NCI-H1930 (cell line): ENCODE results near the gene AGAP1.
"Not testable (repeated sequence)": the region's sequence is repeated elsewhere in the genome, so short reads cannot be mapped to it uniquely, and the experiment has no call there.

ENCODE experiments used
- DNase-seq, 2 experiments: peaks; one replicate each; lab custom pipeline; 2025; lab: John Stamatoyannopoulos, UW

The AGAP1 gene

DNA sequence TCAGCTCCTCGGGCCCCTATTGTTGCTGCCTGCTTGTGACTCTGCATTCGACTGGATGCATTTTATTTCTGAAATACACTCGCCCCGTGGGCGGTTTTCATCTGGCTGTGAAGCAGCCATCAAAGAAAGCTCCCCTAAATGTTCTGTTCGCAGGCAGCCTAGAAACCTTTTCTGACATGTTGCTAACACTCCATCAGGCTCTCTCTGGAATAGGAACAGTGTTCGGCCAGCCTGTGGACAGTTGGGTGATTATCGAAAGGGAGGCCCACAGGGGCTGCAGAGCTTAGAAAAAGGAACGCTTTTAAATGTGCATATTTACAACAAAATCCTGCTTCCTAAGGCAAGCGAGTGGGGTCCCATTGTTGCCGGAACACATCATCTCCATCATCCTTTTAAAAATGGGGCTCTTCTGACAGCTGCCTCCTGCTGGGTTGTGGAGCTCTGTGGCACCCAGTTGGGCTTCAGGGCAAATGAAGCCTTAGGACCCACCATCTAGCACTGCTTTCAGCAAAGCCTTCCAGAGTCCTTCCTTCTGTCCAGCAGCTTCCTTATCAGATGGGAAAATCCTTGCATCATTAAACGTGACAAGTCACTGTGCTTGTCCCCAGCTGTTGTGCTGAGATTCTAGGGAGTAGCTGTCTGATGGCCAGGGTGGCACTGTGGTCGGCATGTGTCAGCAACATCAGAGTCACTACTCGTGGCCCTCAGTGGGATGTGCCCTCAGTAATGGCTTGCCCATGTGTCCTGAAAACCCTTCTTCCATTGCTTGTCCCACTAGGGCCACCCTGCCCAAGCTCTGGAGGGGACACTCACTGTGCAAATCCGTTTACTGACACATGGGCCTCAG, 571.7 kb downstream of the AGAP1 start:
- DNase-seq = no peak

DNA sequence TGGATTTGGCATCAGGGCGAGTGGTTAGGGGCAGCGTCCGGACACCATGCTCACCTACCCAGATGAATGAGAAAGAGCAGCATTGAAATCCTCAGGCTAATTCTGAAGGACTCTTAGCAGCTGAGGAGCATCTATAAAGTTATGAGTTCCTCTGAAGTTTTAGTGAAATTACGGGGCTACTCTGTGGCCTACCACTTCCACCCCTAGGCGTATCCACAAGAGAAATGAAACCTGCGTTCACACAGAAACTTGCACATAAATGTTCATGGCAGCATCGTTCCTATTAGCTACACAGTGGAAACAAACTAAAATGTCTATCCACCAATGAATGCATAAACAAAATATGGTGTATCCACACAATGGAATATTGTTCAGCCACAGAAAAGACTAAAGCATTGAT, 576.4 kb downstream of the AGAP1 start:
- DNase-seq = no peak

DNA sequence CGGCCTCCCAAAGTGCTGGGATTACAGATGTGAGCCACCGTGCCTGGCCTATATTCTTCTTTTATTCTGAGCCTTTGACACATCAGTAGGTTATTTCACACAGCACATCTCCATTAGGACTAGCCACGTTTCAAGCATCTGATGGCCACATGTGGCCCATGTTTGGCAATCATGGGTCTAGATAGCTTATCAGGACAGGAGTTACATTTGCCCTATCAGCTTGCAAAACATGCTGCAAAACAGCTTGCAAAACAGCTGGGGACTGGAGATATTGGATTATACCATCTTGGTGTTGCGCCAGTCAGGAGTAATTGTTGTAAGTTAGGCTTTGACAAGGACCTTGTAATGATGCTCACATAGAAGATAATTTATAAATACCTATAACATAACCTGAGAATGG, 579.4 kb downstream of the AGAP1 start:
- no peak for DNase-seq

DNA sequence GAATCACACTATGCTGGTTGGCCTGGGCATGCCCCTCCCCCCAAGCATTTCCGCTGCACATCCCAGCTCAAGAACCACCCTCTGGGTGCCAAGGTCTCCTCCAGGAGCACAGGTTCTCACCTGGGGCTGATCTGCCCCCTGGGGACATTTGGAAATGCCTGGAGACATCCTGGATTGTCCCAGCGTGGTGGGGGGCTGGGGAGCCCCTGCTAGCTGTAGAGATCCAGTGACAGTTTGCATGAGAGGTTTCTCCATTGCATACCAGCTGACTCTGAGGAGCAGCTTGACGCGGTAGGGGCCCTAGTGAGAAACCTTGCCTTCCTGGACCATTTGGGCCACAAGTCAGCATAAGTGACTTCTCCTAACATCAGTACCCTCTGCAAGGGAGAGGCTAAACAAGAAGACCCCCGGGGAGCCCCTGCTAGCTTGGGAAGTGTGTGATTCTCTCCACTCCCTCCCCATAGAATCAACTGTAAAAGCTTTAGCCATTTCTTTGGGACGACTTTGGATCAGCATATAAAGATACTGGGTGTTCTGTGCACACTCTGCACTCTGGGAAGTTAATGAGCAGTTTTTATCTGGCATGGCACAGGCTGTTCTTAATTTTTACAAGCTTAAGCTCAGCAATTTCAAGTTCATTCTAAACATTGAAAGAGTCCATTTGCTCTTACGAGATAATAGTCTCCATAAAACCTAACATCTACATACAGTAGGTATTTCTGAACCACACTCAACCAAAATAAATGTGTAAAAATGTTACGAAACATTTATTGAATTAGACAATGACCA, 580.2 kb downstream of the AGAP1 start:
- DNase-seq = no peak

DNA sequence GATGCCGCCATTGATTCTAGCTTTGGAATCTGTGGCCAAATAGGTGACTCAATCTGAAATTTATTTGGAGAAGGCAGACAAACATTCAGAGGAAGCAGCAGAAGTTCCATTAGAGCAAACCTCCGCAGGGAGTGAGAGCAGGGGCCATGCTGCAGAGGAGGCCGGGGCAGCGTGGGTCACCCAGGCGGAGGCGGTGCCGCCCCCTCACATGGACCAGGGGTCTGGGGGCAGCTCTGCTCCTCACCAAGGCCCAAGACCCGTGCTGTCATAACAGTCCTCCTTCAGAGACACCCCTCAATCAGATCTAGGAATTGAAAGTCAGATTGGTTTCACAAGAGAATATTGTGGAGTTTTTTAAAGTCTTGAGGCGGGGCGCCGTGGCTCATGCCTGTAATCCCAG, 582.0 kb downstream of the AGAP1 start:
- DNase-seq = no peak

DNA sequence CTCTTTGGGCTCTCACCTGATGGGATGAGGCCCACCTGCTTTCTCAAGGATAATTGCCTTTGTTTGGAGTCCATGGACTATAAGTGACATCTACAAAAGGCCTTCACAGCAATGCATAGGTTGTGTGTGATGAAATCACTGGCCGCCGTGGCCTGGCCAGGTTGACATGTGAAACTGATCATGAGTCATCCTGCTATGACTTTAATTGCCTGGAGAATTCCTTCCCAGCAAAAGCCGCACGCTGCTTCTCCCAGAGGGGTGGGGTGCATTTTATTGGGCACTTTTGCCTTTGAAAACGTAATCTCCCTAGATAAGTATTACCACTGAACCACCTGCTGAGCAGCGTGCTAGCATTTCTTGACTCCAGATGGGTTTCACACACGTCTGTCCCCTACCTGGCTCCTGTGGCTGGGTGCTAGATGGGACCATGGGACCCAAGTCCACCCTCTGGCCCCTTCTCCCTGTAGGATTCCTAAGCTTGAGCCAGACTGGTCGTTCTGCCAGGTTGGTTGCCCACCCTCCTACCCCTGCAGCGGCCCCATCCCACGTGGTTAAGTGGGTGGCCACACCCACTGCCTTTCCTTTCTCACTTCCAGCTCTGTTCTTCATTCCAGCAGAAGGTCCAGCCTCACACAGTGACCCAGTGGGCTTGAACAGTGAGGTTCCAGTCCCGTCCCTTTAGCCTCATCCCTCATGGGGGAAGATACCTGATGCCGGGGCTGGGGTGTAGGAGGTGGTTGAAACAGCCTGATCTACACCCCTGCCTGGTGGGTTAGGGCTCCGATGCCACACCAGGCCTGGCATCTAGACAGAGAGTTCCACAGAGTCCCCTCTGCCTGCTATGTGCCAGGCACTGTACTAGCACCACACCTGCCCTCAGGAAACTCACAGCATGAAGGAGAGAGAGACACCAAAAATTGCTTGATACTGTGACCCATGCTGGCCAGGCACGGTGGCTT, 584.7 kb downstream of the AGAP1 start:
- no peak for DNase-seq

DNA sequence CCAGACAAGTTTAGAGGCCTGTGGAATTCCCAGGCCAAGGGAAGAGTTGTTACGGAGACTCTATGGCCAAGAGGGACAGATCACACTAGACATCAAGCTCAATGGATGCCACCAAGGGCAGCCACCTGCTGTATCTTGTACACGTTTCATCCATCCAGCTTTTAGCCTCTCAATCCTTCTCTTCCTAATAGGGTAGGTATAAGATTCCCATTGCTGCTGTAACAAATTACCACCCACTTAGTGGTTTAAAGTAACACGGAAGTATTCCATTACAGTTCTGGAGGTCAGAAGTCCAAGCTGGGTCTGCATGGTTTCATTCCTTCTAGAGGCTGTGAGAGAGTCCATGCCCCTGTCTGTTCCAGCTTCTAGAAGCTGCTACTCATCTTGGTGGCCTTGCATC, 586.6 kb downstream of the AGAP1 start:
- DNase-seq = no peak

DNA sequence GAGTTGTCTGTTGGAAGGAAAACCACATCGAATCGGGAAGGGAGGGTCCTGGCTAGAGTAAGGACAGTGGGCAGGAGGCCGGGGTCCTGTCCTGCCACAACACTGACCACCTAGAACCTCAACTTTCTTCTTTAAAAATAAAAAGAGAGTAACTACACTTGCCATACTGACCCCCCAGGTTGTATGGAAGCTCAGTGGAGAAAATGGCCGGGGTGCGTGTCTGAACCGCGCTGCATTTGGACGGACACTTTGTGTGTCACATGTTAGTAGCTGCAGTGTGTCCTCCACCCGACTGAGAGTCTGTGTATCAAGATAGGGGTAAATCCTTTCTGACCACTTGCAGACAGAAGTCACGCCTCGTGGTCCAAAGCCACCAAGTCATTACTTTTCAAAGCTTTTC, 587.3 kb downstream of the AGAP1 start:
- no peak for DNase-seq

DNA sequence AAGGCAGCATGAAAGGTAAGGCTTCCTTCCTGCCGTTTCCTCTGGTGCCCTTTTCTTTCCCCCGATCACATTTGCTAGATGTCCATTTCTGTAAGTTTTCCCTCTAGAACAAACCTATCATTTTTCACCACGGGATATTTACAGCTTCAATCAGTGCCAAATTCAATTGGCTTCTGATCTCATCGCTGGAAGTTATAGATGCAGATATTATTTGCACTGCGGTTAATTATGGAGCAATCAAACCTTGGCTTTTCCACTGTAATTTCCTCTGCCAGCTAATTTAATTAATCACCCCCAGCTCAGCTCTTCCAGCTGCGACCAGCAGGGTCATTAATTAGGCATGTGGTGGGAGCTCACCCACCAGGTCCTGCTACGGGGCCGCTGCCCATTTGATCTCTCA, 588.2 kb downstream of the AGAP1 start:
- DNase-seq = no peak

DNA sequence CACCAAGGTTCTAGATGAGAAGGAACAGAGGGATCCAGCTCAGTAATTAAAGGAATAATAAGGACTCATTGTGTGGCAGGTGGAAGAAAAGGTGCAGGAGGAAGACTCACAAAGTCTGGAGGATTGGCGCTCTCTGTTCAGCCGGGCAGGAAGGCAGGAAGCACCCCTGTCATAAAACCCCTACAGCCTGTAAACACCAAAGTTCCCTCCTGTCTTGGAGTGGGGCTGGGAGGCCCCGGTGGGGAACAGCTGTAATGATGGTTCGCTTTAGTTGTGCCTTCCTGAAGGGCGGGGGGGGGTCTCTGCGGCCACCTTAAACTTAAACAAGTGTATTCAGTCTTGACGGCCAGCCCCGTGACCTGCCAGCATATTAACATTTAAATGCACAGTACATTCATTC, 590.1 kb downstream of the AGAP1 start:
- no peak for DNase-seq

DNA sequence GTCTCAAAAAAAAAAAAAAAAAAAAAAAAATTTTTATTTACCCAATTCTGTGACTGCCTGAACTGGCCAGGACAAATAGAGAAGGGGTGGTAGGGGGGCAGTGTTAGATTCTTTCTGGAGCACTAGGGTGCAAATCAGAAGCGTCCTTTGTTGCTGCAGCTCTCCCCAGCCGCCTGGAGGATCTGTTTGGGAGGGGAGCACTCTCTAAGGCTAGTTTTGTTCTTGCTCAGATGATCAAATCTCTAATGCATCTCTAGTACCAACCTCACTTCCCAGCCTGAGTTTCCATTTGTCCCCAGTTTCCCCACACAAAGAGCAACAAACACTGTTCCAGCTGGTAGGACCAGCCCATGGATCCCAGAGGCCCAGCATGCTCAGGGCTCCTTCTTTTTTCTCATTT, 591.4 kb downstream of the AGAP1 start:
- no peak for DNase-seq

DNA sequence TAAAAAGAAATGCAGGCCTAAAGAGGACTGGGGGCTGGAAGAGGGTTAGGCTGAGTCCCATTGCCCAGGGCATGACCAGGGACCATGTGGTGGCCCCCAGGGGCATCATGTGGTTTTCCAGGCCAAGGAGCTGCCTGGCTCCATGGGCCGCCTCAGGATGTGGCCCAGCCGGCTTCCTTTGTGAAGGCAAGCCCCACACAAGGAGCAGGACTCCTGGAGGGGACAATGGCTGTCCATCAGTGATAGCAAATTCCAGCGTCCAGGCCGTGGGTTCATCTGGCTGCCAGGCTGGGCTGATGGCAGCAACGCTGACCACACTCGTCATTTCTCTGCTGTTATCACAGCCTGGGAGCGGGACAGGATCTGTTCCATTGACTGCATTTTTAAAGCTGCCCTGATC, 591.8 kb downstream of the AGAP1 start:
- DNase-seq = no peak

DNA sequence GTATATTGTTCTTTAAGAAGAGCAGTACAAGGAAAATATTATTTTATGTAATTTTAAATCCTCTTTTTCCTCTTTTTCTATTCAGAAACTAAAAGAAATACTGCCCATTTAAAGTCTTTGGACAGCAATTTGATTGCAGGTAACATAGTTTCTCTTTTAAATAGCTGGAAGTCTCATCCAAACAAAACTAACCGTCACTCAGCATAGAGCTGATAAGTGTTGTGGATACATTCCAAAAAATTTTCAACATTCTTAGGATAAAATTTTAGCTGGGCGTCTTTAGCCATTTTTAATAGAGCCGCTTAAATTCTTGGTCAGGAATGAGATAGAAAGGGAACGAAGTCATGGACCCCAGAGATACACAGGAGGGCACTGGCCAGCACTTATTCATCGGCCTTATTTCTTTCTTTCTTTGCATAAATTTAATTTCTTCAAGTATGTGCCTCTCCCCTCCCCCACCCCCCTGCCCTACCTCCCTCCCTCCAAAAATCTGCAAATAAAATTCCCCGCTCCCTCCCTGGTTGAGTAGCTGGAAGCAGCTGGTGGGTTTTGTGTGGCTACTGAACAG, 592.6 kb downstream of the AGAP1 start:
- DNase-seq = no peak

DNA sequence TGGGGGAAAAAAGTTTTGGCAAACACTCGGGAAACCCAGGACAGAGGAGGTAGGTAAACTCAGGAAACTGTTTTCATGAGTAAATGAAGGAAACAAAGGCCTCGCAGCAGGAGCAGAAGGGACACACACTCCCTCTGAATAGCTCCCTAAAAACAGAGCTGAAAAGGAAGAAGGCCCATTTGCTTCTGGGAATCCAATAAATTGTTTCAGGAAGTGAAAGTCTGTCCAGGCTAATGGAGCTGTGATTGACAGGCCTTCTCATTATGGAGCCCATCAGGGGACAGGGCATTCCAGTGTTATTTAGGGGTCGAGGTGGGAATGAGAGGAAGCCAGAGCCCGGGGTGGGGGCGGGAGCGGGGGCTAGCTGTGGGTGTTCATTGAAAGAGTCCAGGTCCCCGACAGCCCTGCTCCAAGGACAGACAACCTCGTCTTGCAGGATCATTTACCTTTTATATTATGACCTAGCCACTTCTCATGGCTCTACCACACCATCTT, 593.2 kb downstream of the AGAP1 start:
- DNase-seq = no peak

DNA sequence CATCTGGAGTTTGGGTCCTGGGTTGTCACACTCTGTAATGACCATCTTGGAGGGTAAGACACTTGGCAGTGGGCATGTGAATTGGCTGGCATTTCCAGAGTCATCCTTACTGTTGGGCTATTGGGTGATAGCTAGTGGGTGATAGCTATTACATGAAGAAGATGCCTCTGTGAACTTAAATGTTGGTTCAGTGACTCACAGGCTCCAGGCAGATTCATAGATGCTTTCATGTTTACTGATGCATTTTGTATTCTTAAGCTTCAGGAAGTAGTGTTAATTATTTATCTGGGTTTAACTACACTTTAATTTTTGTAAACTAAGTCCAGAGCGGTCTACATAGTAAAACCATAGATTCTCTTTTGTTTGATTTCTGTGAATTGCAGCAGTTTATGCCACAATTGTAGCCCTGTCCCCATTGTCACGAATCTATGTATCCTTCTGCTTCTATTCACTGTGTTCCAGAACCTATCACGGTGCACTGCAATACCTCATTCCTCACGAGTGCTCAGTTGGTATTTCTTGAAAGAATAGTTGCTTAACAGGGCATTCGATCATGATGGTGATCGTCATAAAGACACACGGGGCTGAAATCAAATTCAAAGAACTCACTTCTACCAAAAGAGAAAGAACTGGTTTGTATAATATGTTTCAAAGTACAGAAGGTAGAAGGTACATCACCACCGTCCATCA, 594.7 kb downstream of the AGAP1 start:
- DNase-seq = no peak

DNA sequence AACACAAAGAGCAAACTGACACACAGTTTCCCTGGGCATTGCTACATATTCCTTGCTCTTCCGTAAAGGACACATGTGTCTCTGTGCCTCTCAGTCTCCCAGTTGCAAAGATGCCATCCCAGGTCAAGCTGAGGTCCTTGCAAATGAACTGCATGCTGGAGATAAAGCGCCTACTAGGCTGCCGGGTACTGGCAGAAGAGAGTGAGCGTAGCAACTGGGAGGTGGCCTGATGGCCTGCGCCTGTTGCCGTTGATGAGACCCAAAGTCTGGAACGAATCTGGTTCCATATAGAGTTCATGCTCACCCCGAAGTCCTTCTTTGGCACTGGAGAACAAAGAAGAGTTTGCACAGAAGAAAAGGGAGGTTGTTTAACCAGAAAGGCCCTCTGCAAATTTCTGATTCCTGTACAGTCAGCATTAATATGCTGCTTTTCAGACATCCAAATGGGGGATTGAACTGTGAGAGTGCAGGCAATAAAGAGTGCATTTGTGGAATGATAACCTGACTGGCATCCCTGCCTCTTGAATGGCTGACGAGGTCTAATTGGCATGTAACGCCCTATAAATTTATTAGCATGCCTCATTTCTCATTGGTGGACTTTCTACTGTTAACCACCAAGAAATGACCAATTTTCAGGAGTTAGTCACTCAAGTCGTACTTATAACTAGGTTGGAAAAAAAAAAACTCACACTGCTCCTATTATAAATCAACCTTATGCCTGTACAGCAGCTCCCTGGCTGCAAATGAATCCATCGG, 595.6 kb downstream of the AGAP1 start:
- DNase-seq = no peak

DNA sequence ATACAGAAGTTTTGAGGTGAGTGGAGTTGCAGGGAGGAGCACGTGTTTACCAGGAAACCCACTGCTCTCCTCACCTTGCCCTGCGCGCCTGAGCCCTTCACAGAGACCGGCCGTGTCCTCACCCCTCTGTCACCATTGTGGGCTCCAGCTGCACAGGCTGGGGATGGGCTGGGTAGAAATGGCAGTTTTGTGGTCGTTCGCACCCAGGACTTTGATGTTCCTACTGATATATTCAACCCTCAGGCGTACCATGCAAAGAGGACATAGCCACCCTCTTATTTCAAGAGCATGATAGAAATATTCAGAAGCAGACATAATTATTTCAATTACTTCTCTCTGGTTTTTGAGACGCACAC, 596.2 kb downstream of the AGAP1 start:
- no peak for DNase-seq

DNA sequence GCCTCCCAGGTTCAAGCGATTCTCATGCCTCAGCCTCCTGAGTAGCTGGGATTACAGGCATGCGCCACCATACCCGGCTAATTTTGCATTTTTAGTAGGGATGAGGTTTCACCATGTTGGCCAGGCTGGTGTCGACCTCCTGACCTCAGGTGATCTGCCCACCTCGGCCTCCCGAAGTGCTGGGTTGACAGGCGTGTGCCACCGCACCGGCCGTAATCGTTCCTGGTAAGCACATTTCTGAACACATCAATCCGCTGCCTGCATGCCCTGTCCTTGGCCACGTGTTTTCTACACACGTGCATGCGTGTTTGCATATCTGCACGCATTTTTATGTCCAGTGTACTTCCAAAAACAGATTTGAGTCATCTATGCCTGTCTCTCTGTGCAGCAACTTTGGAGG, 597.0 kb downstream of the AGAP1 start:
- DNase-seq = not testable (repeated sequence)

DNA sequence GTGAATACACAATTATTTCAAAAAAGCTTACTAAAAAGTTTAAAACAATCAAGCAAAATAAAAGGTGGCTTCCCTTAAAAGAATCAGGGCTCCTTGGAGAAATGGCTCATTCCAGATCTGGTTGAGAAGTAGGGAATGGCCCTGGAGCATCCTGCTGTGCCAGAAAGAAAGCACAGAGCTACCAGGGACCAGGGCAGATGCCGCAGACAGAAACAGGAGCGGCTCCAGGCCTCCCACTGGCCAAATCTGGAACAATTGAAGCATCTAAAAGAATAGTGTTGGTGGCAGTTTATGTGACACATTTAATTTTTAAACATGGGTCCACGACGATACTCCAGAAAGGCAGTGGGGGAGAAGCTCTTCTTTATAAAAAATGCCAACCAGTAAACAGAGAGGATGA, 598.9 kb downstream of the AGAP1 start:
- no peak for DNase-seq

DNA sequence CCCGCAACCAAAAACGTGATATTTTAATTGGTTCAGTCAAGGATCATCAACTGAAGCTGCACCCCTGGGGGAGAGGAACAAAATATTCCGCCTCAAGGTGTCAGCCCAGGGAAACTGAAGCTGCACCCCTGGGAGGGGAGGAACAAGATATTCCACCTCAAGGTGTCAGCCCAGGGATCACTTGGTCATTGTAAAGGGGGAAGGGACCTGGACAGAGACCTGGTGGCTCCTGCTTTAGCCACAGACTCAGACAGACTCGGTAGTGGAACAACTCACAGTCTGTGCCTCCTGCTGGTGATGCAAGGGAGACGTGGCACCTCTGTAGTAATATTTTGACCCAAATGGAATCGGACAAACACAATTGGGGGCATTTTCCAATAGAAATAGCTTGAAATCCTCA, 599.3 kb downstream of the AGAP1 start:
- no peak for DNase-seq

DNA sequence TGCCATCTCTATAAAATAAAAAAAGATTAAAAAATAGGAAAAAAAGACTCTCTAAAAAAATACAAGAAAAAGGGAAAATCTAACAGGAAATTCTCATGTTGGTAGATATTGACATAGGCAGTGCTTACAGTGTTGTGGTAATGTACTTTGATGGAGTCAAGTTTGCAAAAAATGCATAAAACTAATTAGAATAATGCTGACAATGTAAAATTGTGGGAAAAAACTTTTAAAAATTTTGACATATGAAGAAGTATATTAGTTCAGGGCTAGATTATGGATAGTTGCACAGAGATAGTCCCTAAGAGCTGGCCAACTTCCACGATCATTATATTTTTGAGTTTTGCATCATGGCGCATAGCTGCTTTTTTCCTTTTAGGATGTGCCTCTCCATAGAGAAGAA, 601.7 kb downstream of the AGAP1 start:
- DNase-seq = no peak
